Activated CD4-positive, alpha-beta T cell treated with anti-CD3 and anti-CD28 coated beads, Interleukin-2, amount 10 ng/mL, durations not matched to agents 7 days and 5 days (primary cell): Measurements from ENCODE around the gene ZNF574. TPM values are rescaled to one million over a fixed set of nuclear protein-coding genes. Genes with fewer than 3 reads are reported as not detected.
"Not testable (repeated sequence)": the region's sequence is repeated elsewhere in the genome, so short reads cannot be mapped to it uniquely, and the experiment has no call there.

Source experiments
- CTCF ChIA-PET: fragments of 350-600 bp; sonication (Branson Sonifier 250); formaldehyde crosslinking; loops from one replicate; lab custom pipeline; 2021; ENCODE audit warnings: antibody characterized with exemption; lab: Charles Lee
- POLR2A ChIA-PET: fragments of 350-600 bp; sonication (Branson Sonifier 250); formaldehyde crosslinking; loops from one replicate; lab custom pipeline; 2021; ENCODE audit warnings: antibody characterized with exemption; lab: Charles Lee
- DNase-seq: peaks from one replicate; pipeline ENCODE4 v3.0.0-alpha.2; 2020
- H3K27ac Mint-ChIP-seq: one replicate; pipeline ENCODE4 v1.8.0; 2021; ENCODE audit warnings: mild to moderate bottlenecking, moderate library complexity, mixed read lengths
- H3K27me3 Mint-ChIP-seq: one replicate; pipeline ENCODE4 v1.8.0; 2021; ENCODE audit warnings: mixed read lengths
- H3K36me3 Mint-ChIP-seq: one replicate; pipeline ENCODE4 v1.8.0; 2021; ENCODE audit warnings: low read depth, mixed read lengths
- H3K4me1 Mint-ChIP-seq: one replicate; pipeline ENCODE4 v1.8.0; 2021; ENCODE audit warnings: mixed read lengths
- H3K4me3 Mint-ChIP-seq: one replicate; pipeline ENCODE4 v1.8.0; 2021; ENCODE audit warnings: mild to moderate bottlenecking, moderate library complexity, mixed read lengths
- H3K9me3 Mint-ChIP-seq: one replicate; pipeline ENCODE4 v1.8.0; 2021; ENCODE audit warnings: mixed read lengths
- total RNA-seq, 2 experiments: library from RNA; stranded (reverse); gene quantifications; one replicate each; pipeline ENCODE4 v1.2.3, GENCODE V29; 2021

ZNF574 gene, protein sequence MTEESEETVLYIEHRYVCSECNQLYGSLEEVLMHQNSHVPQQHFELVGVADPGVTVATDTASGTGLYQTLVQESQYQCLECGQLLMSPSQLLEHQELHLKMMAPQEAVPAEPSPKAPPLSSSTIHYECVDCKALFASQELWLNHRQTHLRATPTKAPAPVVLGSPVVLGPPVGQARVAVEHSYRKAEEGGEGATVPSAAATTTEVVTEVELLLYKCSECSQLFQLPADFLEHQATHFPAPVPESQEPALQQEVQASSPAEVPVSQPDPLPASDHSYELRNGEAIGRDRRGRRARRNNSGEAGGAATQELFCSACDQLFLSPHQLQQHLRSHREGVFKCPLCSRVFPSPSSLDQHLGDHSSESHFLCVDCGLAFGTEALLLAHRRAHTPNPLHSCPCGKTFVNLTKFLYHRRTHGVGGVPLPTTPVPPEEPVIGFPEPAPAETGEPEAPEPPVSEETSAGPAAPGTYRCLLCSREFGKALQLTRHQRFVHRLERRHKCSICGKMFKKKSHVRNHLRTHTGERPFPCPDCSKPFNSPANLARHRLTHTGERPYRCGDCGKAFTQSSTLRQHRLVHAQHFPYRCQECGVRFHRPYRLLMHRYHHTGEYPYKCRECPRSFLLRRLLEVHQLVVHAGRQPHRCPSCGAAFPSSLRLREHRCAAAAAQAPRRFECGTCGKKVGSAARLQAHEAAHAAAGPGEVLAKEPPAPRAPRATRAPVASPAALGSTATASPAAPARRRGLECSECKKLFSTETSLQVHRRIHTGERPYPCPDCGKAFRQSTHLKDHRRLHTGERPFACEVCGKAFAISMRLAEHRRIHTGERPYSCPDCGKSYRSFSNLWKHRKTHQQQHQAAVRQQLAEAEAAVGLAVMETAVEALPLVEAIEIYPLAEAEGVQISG
- total RNA-seq: 10 to 100 TPM; 14.1 to 15.8 TPM

DNA sequence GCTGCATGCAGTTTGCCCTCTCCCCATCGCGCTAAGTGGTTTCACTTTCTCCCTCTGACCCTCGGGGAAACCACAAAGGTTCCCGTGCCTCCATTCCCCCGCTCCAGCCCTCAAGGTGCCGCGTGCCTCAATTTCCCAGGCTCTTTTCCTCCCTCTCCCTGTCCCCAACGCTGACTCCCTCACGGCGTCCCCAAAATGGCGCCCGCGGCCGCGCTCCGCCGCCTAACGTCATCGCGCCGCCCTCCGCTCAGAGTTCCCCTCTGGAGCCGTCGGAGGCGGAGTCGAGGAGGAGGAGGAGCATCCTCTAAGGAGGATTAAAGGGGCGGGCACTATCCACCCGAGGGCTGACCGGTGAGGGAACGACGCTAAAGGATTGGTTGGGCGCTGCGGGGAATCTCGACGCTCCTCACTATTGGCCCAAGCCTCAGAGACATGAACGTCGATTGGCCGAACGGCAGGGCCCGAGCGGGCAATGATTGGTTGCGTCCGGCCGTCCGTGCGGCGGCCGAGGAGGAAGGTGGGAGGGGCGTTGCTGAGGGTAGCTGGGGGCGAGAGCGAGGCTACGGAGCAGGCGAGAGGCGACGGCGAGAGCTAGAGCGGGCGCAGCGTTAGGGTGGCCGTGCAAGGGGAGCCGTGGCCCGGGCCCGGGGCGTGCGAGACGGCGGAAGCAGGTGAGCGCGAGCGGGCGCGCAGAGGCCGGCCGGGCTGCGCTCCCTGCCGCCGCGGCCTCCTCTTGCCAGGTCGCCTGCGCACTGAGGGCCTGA lies at the start of gene ZNF574:
Gene ZNF574 (plus strand): TSS at position 551 of the 764 bp plus-strand sequence. CDS start 2,441 bp downstream, outside the sequence.
- peak within 1 kb of the TSS; percentile 100 for H3K4me3 Mint-ChIP-seq
- ChIA-PET POLR2A (interaction anchor here (0.7 kb wide), 1 partner anchor 68 kb away, joined by 3 read pairs; no protein-coding TSS in a partner anchor), CTCF (interaction anchor here (0.5 to 0.9 kb wide), 3 partner anchors 41 to 122 kb away, joined by 3 to 8 read pairs (median 3); no protein-coding TSS in a partner anchor)
- H3K27me3 Mint-ChIP-seq: peaks cover 2% of the 10 kb centered on the region
- peaks cover 12% of the 10 kb centered on the region for H3K36me3 Mint-ChIP-seq
- no peaks in the 10 kb centered on the region for H3K9me3 Mint-ChIP-seq
- peak within 1 kb of the TSS; percentile 99 for H3K27ac Mint-ChIP-seq
- DNase-seq: peak; percentile 99
- peaks cover 39% of the 10 kb centered on the region for H3K4me1 Mint-ChIP-seq

DNA sequence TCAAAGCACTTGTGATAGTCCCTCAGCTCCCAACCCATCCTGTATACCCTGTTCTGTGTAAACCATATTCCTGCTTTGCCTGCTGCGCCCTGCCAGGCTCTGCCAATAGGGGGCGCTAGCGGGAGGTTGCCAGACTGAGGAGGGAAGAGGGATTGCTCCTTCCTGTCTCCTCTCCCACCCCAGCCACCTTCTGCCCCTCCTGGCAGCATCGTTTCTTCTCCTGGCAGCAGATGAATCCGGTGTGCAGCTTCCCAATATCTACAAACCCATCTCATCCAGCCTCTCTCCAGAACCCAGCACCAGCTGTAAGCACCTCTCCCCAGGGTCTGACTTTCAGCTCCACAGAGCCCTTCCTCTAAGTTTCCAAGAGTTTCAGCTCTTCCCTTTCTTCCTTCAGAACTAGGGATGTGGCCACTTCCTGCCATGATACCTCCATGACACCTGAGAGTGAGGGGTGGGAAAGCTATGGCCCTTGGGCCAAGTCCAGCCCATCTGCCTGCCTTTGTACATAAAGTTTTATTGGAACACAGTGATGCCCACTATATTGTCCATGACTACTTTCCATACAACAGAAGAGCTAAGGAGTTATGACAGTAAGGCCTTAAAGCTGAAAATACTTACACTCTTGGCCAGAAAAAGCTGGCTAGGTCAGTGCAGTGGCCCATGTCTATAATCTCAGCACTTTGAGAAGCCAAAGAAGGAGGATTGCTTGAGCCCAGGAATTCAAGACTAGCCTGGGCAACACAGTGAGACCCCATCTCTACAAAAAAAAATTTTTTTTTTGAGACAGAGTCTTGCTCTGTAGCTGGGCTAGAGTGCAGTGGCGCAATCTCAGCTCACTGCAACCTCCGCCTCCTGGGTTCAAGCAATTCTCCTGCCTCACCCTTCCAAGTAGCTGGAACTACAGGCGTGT lies 47.4 kb upstream of the ZNF574 start:
- peak; percentile 25 for DNase-seq
- no peaks in the 10 kb centered on the region for H3K9me3 Mint-ChIP-seq
- no peak overlapping the region for H3K4me3 Mint-ChIP-seq
- ChIA-PET CTCF (interaction anchor here (0.6 to 2.3 kb wide), 6 partner anchors 25 to 1452 kb away, joined by 3 to 7 read pairs (median 3); no protein-coding TSS in a partner anchor), POLR2A (interaction anchor here (0.7 kb wide), 1 partner anchor 155 kb away, joined by 3 read pairs; no protein-coding TSS in a partner anchor)
- no peaks in the 10 kb centered on the region for H3K4me1 Mint-ChIP-seq
- no peak overlapping the region for H3K27ac Mint-ChIP-seq
- no peaks in the 10 kb centered on the region for H3K36me3 Mint-ChIP-seq
- H3K27me3 Mint-ChIP-seq: peaks cover 15% of the 10 kb centered on the region

GRCh38 chr19:42030645-42031440 lies 45.1 kb upstream of the ZNF574 start:
- no peak for DNase-seq
- no peaks in the 10 kb centered on the region for H3K9me3 Mint-ChIP-seq
- peaks cover 15% of the 10 kb centered on the region for H3K27me3 Mint-ChIP-seq
- H3K4me3 Mint-ChIP-seq: no peak overlapping the region
- POLR2A ChIA-PET: no interaction called here
- H3K36me3 Mint-ChIP-seq: no peaks in the 10 kb centered on the region
- CTCF ChIA-PET: interaction anchor here (1.1 to 2.3 kb wide), 3 partner anchors 9 to 23 kb away, joined by 3 to 7 read pairs (median 3); no protein-coding TSS in a partner anchor
- no peak overlapping the region for H3K27ac Mint-ChIP-seq
- peaks cover 8% of the 10 kb centered on the region for H3K4me1 Mint-ChIP-seq

GRCh38 chr19:42032431-42032830 lies 43.5 kb upstream of the ZNF574 start:
- no peak overlapping the region for H3K27ac Mint-ChIP-seq
- CTCF ChIA-PET: no interaction called here
- POLR2A ChIA-PET: no interaction called here
- DNase-seq: no peak
- peaks cover 15% of the 10 kb centered on the region for H3K27me3 Mint-ChIP-seq
- peaks cover 8% of the 10 kb centered on the region for H3K4me1 Mint-ChIP-seq
- H3K4me3 Mint-ChIP-seq: no peak overlapping the region
- H3K36me3 Mint-ChIP-seq: no peaks in the 10 kb centered on the region
- H3K9me3 Mint-ChIP-seq: no peaks in the 10 kb centered on the region

- Mint-ChIP-seq H3K27ac (no peak overlapping the region), H3K9me3 (no peaks in the 10 kb centered on the region), H3K36me3 (no peaks in the 10 kb centered on the region), H3K27me3 (peaks cover 15% of the 10 kb centered on the region), H3K4me1 (peaks cover 8% of the 10 kb centered on the region), H3K4me3 (no peak overlapping the region)
- CTCF ChIA-PET: no interaction called here
- POLR2A ChIA-PET: no interaction called here
- no peak for DNase-seq
These were observed 42.6 kb upstream of the ZNF574 start for GRCh38 chr19:42033413-42033812.

DNA sequence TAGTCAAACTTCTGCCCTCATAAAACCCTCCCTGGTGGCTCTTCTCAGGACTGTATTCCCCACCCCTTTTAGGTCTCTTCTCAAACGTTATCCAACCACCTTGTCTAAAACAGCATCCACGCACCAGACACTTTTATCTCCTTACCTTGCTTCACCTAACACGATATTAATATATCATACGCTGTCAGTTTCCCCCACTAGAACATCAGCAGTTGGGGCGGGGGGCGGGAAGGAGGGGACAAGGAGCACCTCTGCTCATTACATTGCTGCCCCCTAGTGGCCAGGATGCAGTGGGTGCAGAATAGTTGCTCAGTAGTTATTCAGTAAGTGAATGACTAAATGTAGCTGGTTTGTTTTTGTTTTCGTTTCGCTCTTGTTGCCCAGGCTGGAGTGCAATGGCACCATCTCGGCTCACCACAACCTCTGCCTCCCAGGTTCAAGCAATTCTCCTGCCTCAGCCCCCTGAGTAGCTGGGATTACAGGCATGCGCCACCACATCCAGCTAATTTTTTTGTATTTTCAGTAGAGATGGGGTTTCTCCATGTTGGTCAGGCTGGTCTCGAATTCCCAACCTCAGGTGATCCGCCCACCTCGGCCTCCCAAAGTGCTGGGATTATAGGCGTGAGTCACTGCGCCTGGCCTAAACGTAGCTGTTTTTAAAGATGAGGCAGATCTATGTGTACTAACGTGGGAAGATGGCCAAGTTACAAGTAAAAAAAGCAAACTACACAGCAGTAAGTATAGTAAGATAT lies 41.1 kb upstream of the ZNF574 start:
- H3K27me3 Mint-ChIP-seq: peaks cover 12% of the 10 kb centered on the region
- H3K4me1 Mint-ChIP-seq, H3K27ac Mint-ChIP-seq, POLR2A ChIA-PET, H3K36me3 Mint-ChIP-seq, H3K9me3 Mint-ChIP-seq, H3K4me3 Mint-ChIP-seq: not testable (repeated sequence)
- CTCF ChIA-PET: interaction anchor here (0.6 to 1.4 kb wide), 8 partner anchors 8 to 175 kb away, joined by 3 to 8 read pairs (median 4); partner anchors contain the start of genes RPS19 and ZNF574
- peak; percentile 79 for DNase-seq

DNA sequence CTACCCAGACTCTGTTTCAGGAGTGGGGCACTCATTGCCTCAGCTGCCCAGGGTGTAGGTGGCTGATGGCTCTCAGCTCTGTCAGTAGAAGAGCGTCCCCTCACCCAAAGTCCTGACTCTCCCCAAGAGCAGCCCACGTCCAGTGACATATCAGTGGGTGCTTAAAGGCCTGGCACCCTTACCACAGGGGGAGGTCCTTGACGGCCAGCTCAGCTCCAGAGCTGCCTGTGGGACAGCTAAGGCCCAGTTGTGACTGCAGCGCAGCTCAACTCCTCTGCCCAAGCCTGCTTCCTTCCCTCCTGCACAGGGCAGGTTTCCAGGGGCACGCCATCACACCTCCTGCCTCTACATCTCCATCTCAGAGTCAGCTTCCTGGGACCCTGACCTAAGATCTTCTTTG lies 38.3 kb upstream of the ZNF574 start:
- Mint-ChIP-seq H3K9me3 (no peaks in the 10 kb centered on the region), H3K4me3 (no peak overlapping the region), H3K4me1 (peaks cover 8% of the 10 kb centered on the region), H3K27me3 (peaks cover 3% of the 10 kb centered on the region), H3K36me3 (no peaks in the 10 kb centered on the region), H3K27ac (no peak overlapping the region)
- DNase-seq: no peak
- POLR2A ChIA-PET: no interaction called here
- CTCF ChIA-PET: no interaction called here

DNA sequence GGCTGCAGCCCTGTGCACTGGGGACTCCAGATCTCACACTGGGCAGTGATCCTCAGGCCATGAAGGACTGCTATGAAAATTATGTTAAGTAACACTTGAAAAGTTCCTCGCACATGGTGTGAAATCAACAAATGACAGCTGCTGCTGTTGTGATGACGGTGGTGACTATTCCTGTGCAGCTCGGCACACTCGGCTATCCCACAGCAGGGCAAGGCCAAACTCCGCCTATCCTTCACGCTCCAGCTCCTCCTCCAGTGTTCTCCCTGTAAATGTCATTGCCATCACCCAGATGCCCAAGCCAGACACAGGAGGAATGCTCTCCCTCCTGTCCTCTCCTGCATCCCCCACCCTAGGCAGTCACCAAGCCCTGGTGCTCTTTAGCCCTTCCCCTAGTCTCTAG lies 37.3 kb upstream of the ZNF574 start:
- CTCF ChIA-PET: interaction anchor here (0.6 to 1.3 kb wide), 2 partner anchors 13 to 155 kb away, joined by 3 to 4 read pairs; no protein-coding TSS in a partner anchor
- no peak for DNase-seq
- POLR2A ChIA-PET: no interaction called here
- H3K4me1 Mint-ChIP-seq: peaks cover 8% of the 10 kb centered on the region
- no peak overlapping the region for H3K27ac Mint-ChIP-seq
- no peaks in the 10 kb centered on the region for H3K27me3 Mint-ChIP-seq
- H3K9me3 Mint-ChIP-seq: no peaks in the 10 kb centered on the region
- no peaks in the 10 kb centered on the region for H3K36me3 Mint-ChIP-seq
- H3K4me3 Mint-ChIP-seq: no peak overlapping the region

GRCh38 chr19:42040031-42040430 lies 35.9 kb upstream of the ZNF574 start:
- no peak overlapping the region for H3K4me3 Mint-ChIP-seq
- peaks cover 1% of the 10 kb centered on the region for H3K4me1 Mint-ChIP-seq
- ChIA-PET CTCF (interaction anchor here (0.6 to 1.2 kb wide), 2 partner anchors 9 to 26 kb away, joined by 3 to 4 read pairs; no protein-coding TSS in a partner anchor), POLR2A (no interaction called here)
- H3K27me3 Mint-ChIP-seq: no peaks in the 10 kb centered on the region
- DNase-seq: no peak
- H3K9me3 Mint-ChIP-seq: no peaks in the 10 kb centered on the region
- no peak overlapping the region for H3K27ac Mint-ChIP-seq
- no peaks in the 10 kb centered on the region for H3K36me3 Mint-ChIP-seq

- H3K27me3 Mint-ChIP-seq, H3K9me3 Mint-ChIP-seq, DNase-seq, POLR2A ChIA-PET, H3K4me1 Mint-ChIP-seq, H3K27ac Mint-ChIP-seq, H3K36me3 Mint-ChIP-seq, H3K4me3 Mint-ChIP-seq: not testable (repeated sequence)
- CTCF ChIA-PET: interaction anchor here (1.2 kb wide), 1 partner anchor 10 kb away, joined by 3 read pairs; no protein-coding TSS in a partner anchor
These were observed 35.5 kb upstream of the ZNF574 start for GRCh38 chr19:42040491-42040890.
